Pancreas (tissue), 10 donors: ENCODE data around the gene DNAJC15. TPM values are rescaled to one million over a fixed set of nuclear protein-coding genes. Genes with fewer than 3 reads are reported as not detected.

Experiments
- ATAC-seq, 4 donors: fragments of 200-7000 bp; cut with Tn5 transposase; one replicate each; pipeline versions ENCODE4 v1.8.0 to v1.9.1; 2020; ENCODE audit warnings: mild to moderate bottlenecking in 4 of 4, moderate library complexity in 4 of 4
- DNase-seq, 6 donors: peaks; one replicate each; pipeline ENCODE4 v3.0.0-alpha.2; 2020
- FAIRE-seq: peaks from 2 replicates; lab custom pipeline; 2012; peaks lifted over from hg19 to GRCh38; lab: Jason Lieb, UNC
- H3K27ac ChIP-seq, 4 donors: fragments of 200-600 bp; sonication (generic); 1 replicate in 3 of 4; 2 replicates in 1 of 4; pipeline versions ENCODE4 v1.5.0 to v1.8.0; 2020
- H3K27me3 ChIP-seq, 4 donors: fragments of 200-600 bp; one replicate each; pipeline ENCODE4 v1.8.0; 2021
- H3K36me3 ChIP-seq, 3 donors: fragments of 200-600 bp; sonication (generic) in 1 of 3; one replicate each; pipeline versions ENCODE4 v1.5.0 to v1.8.0; 2020 to 2021
- H3K4me1 ChIP-seq, 3 donors: fragments of 200-600 bp; one replicate each; pipeline ENCODE4 v1.8.0; 2021
- H3K4me3 ChIP-seq, 4 donors: fragments of 200-600 bp; sonication (generic) in 2 of 4; one replicate each; pipeline versions ENCODE4 v1.5.0 to v1.8.0; 2020 to 2021
- H3K9me3 ChIP-seq, 4 donors: fragments of 200-600 bp; one replicate each; pipeline ENCODE4 v1.8.0; 2021
- CTCF ChIP-seq, 4 donors: fragments of 200-600 bp; sonication (generic) in 3 of 4; IDR thresholded peaks; one replicate each; pipeline versions ENCODE4 v1.5.0 to v1.8.0; 2021; ENCODE audit warnings: antibody characterized with exemption in 4 of 4
- WGBS, 2 donors: extraction: QIAGEN DNeasy Blood & Tissue Kit; methylation state at CpG; one replicate each; pipeline ENCODE4 v1.1.7; 2013; 5-methylcytosine and 5-hydroxymethylcytosine counted together
- intact Hi-C, 3 donors: fragments of 100-400 bp; cut with DNase I; formaldehyde crosslinking; loops; one replicate each; pipeline versions ENCODE4 v1.11.1 to v1.14.2; 2022
- polyA plus RNA-seq, 2 donors: library from polyadenylated mRNA; stranded (reverse); fragments of 200-250 nt; gene quantifications; one replicate each; pipeline ENCODE4 v1.2.3, GENCODE V29; 2013
- total RNA-seq, 6 donors: library from RNA; stranded (reverse); fragmentation: NEBNext Ultra II Directional in 4 of 6; extraction: Animal tissue kit (Norgen Biotek cat#: 25700) in 4 of 6; gene quantifications; one replicate each; pipeline versions ENCODE4 v1.2.1 to v1.2.4, GENCODE V29; 2021 to 2023
- donor health status: healthy with polysubstance abuse.
- donor health status: DM: no; HTN: no; CAD: no; lungs with moderate emphysema.
- donor health status: DM: no; HTN: no; CAD: no.
- donor health status: control.
- donor health status: control.
- donor health status: Bipolar disorder and iron deficiency.
- donor health status: DM: yes; HTN: yes; CAD: no.
- donor health status: DM: no; HTN: no; CAD: no.
- donor health status: DM: no; HTN: no; CAD: no.
- donor health status: DM: yes; HTN: yes; CAD: no.

Gene DNAJC15
- total and polyA plus RNA-seq, 8 donors = 5.2 to 10.2 (median 6.8) TPM

GRCh38 chr13:43118521-43118920, 95.1 kb downstream of the DNAJC15 start:
- no peak for FAIRE-seq
- H3K27me3 ChIP-seq = no peaks in the 10 kb centered on the region
- TF ChIP-seq CTCF (IDR thresholded peaks at IDR 0.05) = no peak
- intact Hi-C loops = no loop called here
- H3K4me1 ChIP-seq = no peaks in the 10 kb centered on the region
- H3K27ac ChIP-seq = no peak overlapping the region
- H3K9me3 ChIP-seq = no peaks in the 10 kb centered on the region
- H3K36me3 ChIP-seq = no peaks in the 10 kb centered on the region
- ATAC-seq = no peak
- no peak for DNase-seq
- 65 to 71% methylated on average over 6 of the region's 6 CpGs for WGBS, 2 donors
- no peak overlapping the region for H3K4me3 ChIP-seq

- no peaks in the 10 kb centered on the region for H3K27me3 ChIP-seq
- no peak overlapping the region for H3K4me3 ChIP-seq
- no peaks in the 10 kb centered on the region for H3K4me1 ChIP-seq
- H3K27ac ChIP-seq = no peak overlapping the region
- WGBS, 2 donors = 77 to 80% methylated on average over 6 of the region's 6 CpGs
- FAIRE-seq = no peak
- no peak for DNase-seq
- H3K36me3 ChIP-seq = no peaks in the 10 kb centered on the region
- no peak for TF ChIP-seq CTCF (IDR thresholded peaks at IDR 0.05)
- ATAC-seq = no peak
- H3K9me3 ChIP-seq = no peaks in the 10 kb centered on the region
- intact Hi-C loops = no loop called here
Measured at GRCh38 chr13:43119206-43119605, 95.8 kb downstream of the DNAJC15 start.

- Histone ChIP-seq H3K36me3 (no peaks in the 10 kb centered on the region), H3K27ac (no peak overlapping the region), H3K4me3 (no peak overlapping the region), H3K4me1 (no peaks in the 10 kb centered on the region), H3K9me3 (no peaks in the 10 kb centered on the region), H3K27me3 (no peaks in the 10 kb centered on the region)
- intact Hi-C loops = no loop called here
- FAIRE-seq (no peak), DNase-seq (no peak), ATAC-seq (no peak)
- TF ChIP-seq CTCF (IDR thresholded peaks at IDR 0.05) = no peak
- WGBS, 2 donors = 70 to 91% methylated on average over 6 of the region's 6 CpGs
Measured at GRCh38 chr13:43122791-43123190, 99.4 kb downstream of the DNAJC15 start.

GRCh38 chr13:43123856-43124255, 100.5 kb downstream of the DNAJC15 start:
- no peak overlapping the region for H3K27ac ChIP-seq
- WGBS, 2 donors = 93 to 94% methylated on average over 6 of the region's 6 CpGs
- no peak overlapping the region for H3K4me3 ChIP-seq
- FAIRE-seq (no peak), DNase-seq (no peak), ATAC-seq (no peak)
- no peaks in the 10 kb centered on the region for H3K4me1 ChIP-seq
- intact Hi-C loops = no loop called here
- H3K27me3 ChIP-seq = no peaks in the 10 kb centered on the region
- no peaks in the 10 kb centered on the region for H3K36me3 ChIP-seq
- no peak for TF ChIP-seq CTCF (IDR thresholded peaks at IDR 0.05)
- no peaks in the 10 kb centered on the region for H3K9me3 ChIP-seq

GRCh38 chr13:43124490-43124889, 101.1 kb downstream of the DNAJC15 start:
- no peak overlapping the region for H3K4me3 ChIP-seq
- FAIRE-seq (no peak), DNase-seq (no peak), ATAC-seq (no peak)
- no peaks in the 10 kb centered on the region for H3K9me3 ChIP-seq
- no peaks in the 10 kb centered on the region for H3K36me3 ChIP-seq
- intact Hi-C loops = no loop called here
- no peaks in the 10 kb centered on the region for H3K4me1 ChIP-seq
- 79 to 92% methylated on average over 8 of the region's 8 CpGs for WGBS, 2 donors
- H3K27ac ChIP-seq = no peak overlapping the region
- H3K27me3 ChIP-seq = no peaks in the 10 kb centered on the region
- no peak for TF ChIP-seq CTCF (IDR thresholded peaks at IDR 0.05)
